ENCODE measurements around the gene TRMT10B. TPM values are rescaled to one million over a fixed set of nuclear protein-coding genes. Genes with fewer than 3 reads are reported as not detected.
"Not testable (repeated sequence)": the region's sequence is repeated elsewhere in the genome, so short reads cannot be mapped to it uniquely, and the experiment has no call there.

Gene TRMT10B
- total and polyA plus RNA-seq, 2 donors from 2014 or later = 5.2 to 12.4 TPM

DNA sequence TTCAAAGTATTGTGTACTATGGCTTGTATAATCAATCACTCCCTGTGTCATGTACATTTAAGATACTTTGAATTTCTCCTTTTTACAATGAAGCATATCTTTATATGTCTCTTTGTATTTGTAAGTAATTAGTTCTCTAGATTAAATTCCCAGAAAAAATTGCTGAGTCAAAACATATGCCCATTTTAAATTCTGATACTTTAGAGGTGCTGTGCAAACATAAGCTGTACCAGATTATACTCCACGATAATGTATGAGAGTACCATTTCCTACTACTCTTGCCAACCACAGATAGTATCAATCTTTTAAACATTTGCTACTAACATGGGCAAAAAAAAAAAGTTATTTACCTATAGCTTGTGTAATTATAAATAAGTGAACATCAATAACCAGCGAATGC, 65.2 kb downstream of the TRMT10B start:
- no peak overlapping the region for H3K27ac ChIP-seq (ENCODE audit: low read depth in 2 of 2, low read length in 2 of 2)
- H3K27me3 ChIP-seq (ENCODE audit: control insufficient read depth, insufficient read depth, low read length) = no peaks in the 10 kb centered on the region
- FAIRE-seq = no peak
- H3K36me3 ChIP-seq (ENCODE audit: control insufficient read depth in 2 of 3, insufficient read depth in 3 of 3, low read length in 3 of 3) = peaks cover 0 to 6% (median 0%) of the 10 kb centered on the region in 3 donors
- no peaks in the 10 kb centered on the region for H3K4me1 ChIP-seq (ENCODE audit: control insufficient read depth in 2 of 3, insufficient read depth in 2 of 3, low read depth in 1 of 3, low read length in 3 of 3)
- H3K9me3 ChIP-seq (ENCODE audit: control insufficient read depth in 2 of 3, insufficient read depth in 1 of 3, low read length in 3 of 3) = no peaks in the 10 kb centered on the region
- H3K9ac ChIP-seq (ENCODE audit: low read length in 3 of 3) = no peak overlapping the region
- intact Hi-C loops (cut with DNase I) = no loop called here
- TF ChIP-seq CTCF (IDR thresholded peaks at IDR 0.05; ENCODE audit: borderline replicate concordance, extremely low read depth, insufficient read depth) = no peak
- no peak overlapping the region for H3K4me3 ChIP-seq (ENCODE audit: low read length in 3 of 3)
- DNase-seq = no peak

DNA sequence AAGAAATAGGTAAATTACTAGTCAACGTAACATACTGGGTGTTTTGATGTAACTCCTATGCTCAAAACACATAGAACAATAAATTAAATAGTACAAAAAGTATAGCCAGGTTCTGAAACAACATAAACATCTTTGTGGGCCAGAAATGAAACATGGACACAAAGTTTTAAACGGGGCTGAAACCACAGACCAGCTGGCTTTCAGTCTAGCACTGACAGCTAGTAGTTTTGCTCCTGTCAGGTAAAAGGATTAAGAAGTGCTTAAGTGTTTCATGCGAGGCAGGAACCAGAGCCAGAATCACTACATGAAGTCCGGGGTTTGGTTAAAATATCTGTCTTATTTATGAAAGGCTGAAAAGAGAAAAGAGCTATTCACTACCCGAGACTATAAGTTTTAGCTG, 66.5 kb downstream of the TRMT10B start:
- Histone ChIP-seq H3K27me3 (ENCODE audit: control insufficient read depth, insufficient read depth, low read length) (no peaks in the 10 kb centered on the region), H3K9ac (ENCODE audit: low read length in 3 of 3) (no peak overlapping the region), H3K9me3 (ENCODE audit: control insufficient read depth in 2 of 3, insufficient read depth in 1 of 3, low read length in 3 of 3) (no peaks in the 10 kb centered on the region), H3K36me3 (ENCODE audit: control insufficient read depth in 2 of 3, insufficient read depth in 3 of 3, low read length in 3 of 3) (peaks cover 0 to 6% (median 4%) of the 10 kb centered on the region in 3 donors), H3K27ac (ENCODE audit: low read depth in 2 of 2, low read length in 2 of 2) (no peak overlapping the region), H3K4me3 (ENCODE audit: low read length in 3 of 3) (no peak overlapping the region), H3K4me1 (ENCODE audit: control insufficient read depth in 2 of 3, insufficient read depth in 2 of 3, low read depth in 1 of 3, low read length in 3 of 3) (no peaks in the 10 kb centered on the region)
- DNase-seq = no peak
- no peak for FAIRE-seq
- intact Hi-C loops (cut with DNase I) = no loop called here
- TF ChIP-seq CTCF (IDR thresholded peaks at IDR 0.05; ENCODE audit: borderline replicate concordance, extremely low read depth, insufficient read depth) = no peak

- H3K4me1 ChIP-seq (ENCODE audit: control insufficient read depth in 2 of 3, insufficient read depth in 2 of 3, low read depth in 1 of 3, low read length in 3 of 3); intact Hi-C loops (cut with DNase I); H3K9me3 ChIP-seq (ENCODE audit: control insufficient read depth in 2 of 3, insufficient read depth in 1 of 3, low read length in 3 of 3); H3K4me3 ChIP-seq (ENCODE audit: low read length in 3 of 3); FAIRE-seq; DNase-seq; H3K27me3 ChIP-seq (ENCODE audit: control insufficient read depth, insufficient read depth, low read length); H3K27ac ChIP-seq (ENCODE audit: low read depth in 2 of 2, low read length in 2 of 2); H3K9ac ChIP-seq (ENCODE audit: low read length in 3 of 3); H3K36me3 ChIP-seq (ENCODE audit: control insufficient read depth in 2 of 3, insufficient read depth in 3 of 3, low read length in 3 of 3): not testable (repeated sequence)
Measured at GRCh38 chr9:37825174-37825573, 71.6 kb downstream of the TRMT10B start.

DNA sequence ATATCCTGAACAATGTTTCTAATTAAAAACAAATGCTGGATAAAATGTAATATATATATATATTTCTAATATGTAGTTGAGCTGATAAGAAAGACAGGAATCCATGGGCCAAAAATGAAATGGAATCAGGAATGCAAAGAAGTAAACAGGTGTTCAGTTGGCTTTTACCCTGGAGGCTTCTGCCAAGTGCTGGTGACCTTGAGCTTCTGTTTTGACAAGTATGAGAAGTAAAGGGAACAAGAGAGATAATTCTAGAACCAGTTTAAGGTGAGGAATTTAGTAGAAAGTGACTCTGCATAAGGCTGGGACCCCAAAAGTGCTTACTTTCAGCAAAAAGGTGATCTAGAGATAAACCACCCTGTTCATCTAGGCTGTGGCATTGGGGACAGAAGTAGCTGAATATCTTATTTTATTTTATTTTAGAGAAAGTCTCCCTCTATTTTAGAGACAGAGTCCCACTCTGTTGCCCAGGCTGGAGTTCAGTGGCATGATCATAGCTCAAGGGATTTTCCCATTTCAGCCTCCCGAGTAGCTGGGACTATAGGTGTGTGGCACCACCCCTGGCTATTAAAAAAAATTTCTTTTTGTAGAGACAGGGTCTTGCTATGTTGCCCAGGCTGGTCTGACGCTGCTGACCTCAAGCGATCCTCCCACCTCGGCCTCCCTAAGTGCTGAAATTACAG, 74.0 kb downstream of the TRMT10B start:
- Histone ChIP-seq H3K27me3 (ENCODE audit: control insufficient read depth, insufficient read depth, low read length) (no peaks in the 10 kb centered on the region), H3K4me3 (ENCODE audit: low read length in 3 of 3) (no peak overlapping the region), H3K27ac (ENCODE audit: low read depth in 2 of 2, low read length in 2 of 2) (no peak overlapping the region), H3K4me1 (ENCODE audit: control insufficient read depth in 2 of 3, insufficient read depth in 2 of 3, low read depth in 1 of 3, low read length in 3 of 3) (no peaks in the 10 kb centered on the region), H3K9me3 (ENCODE audit: control insufficient read depth in 2 of 3, insufficient read depth in 1 of 3, low read length in 3 of 3) (no peaks in the 10 kb centered on the region), H3K36me3 (ENCODE audit: control insufficient read depth in 2 of 3, insufficient read depth in 3 of 3, low read length in 3 of 3) (peaks cover 0 to 5% (median 4%) of the 10 kb centered on the region in 3 donors), H3K9ac (ENCODE audit: low read length in 3 of 3) (no peak overlapping the region)
- DNase-seq (no peak), FAIRE-seq (no peak)
- TF ChIP-seq CTCF (IDR thresholded peaks at IDR 0.05; ENCODE audit: borderline replicate concordance, extremely low read depth, insufficient read depth) = no peak
- intact Hi-C loops (cut with DNase I) = no loop called here

Other genes with a start within 250 kb of the TRMT10B start
- 6.7 TPM for gene FBXO10, start 177.4 kb upstream of the TRMT10B start, total RNA-seq
- 6.2 TPM for gene FBXO10, start 177.4 kb upstream of the TRMT10B start, polyA plus RNA-seq (ENCODE audit: insufficient read depth, low read depth, low replicate concordance)
- 59.5 TPM for gene TOMM5, start 161.2 kb upstream of the TRMT10B start, total RNA-seq
- 197 TPM for gene TOMM5, start 161.2 kb upstream of the TRMT10B start, polyA plus RNA-seq (ENCODE audit: insufficient read depth, low read depth, low replicate concordance)
- 0.19 TPM for gene FRMPD1, start 102.9 kb upstream of the TRMT10B start, total RNA-seq
- 0.90 TPM for gene FRMPD1, start 102.9 kb upstream of the TRMT10B start, polyA plus RNA-seq (ENCODE audit: insufficient read depth, low read depth, low replicate concordance)
- gene EXOSC3, start 31.3 kb downstream of the TRMT10B start, total RNA-seq = 32.3 TPM
- 31.6 TPM for gene EXOSC3, start 31.3 kb downstream of the TRMT10B start, polyA plus RNA-seq (ENCODE audit: insufficient read depth, low read depth, low replicate concordance)
- 28.5 TPM for gene DCAF10, start 47.0 kb downstream of the TRMT10B start, total RNA-seq
- 10.6 TPM for gene DCAF10, start 47.0 kb downstream of the TRMT10B start, polyA plus RNA-seq (ENCODE audit: insufficient read depth, low read depth, low replicate concordance)
- gene SLC25A51, start 150.3 kb downstream of the TRMT10B start, total RNA-seq = 25.5 TPM
- 10.7 TPM for gene SLC25A51, start 150.3 kb downstream of the TRMT10B start, polyA plus RNA-seq (ENCODE audit: insufficient read depth, low read depth, low replicate concordance)